ENCODE data around the gene LINC00237.
A peak's percentile ranks its signal among the peaks of the same experiment; 100 is the strongest.

Gene LINC00237

GRCh38 chr20:21048841-21049273 lies 57.3 kb downstream of the LINC00237 start:
- ChIA-PET CTCF (interaction anchor here (0.7 to 4.0 kb wide), 22 partner anchors 9 to 566 kb away, joined by 3 to 31 read pairs (median 5); partner anchors contain the start of gene KIZ), POLR2A (no interaction called here)
- peak; percentile 71 for DNase-seq (ENCODE audit: extremely low spot score)
- TF ChIP-seq, protein P1, sequence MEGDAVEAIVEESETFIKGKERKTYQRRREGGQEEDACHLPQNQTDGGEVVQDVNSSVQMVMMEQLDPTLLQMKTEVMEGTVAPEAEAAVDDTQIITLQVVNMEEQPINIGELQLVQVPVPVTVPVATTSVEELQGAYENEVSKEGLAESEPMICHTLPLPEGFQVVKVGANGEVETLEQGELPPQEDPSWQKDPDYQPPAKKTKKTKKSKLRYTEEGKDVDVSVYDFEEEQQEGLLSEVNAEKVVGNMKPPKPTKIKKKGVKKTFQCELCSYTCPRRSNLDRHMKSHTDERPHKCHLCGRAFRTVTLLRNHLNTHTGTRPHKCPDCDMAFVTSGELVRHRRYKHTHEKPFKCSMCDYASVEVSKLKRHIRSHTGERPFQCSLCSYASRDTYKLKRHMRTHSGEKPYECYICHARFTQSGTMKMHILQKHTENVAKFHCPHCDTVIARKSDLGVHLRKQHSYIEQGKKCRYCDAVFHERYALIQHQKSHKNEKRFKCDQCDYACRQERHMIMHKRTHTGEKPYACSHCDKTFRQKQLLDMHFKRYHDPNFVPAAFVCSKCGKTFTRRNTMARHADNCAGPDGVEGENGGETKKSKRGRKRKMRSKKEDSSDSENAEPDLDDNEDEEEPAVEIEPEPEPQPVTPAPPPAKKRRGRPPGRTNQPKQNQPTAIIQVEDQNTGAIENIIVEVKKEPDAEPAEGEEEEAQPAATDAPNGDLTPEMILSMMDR (IDR thresholded peaks at IDR 0.05; ENCODE audit: control extremely low read depth, extremely low read depth, low read depth, missing control alignments): peak; percentile 77

DNA sequence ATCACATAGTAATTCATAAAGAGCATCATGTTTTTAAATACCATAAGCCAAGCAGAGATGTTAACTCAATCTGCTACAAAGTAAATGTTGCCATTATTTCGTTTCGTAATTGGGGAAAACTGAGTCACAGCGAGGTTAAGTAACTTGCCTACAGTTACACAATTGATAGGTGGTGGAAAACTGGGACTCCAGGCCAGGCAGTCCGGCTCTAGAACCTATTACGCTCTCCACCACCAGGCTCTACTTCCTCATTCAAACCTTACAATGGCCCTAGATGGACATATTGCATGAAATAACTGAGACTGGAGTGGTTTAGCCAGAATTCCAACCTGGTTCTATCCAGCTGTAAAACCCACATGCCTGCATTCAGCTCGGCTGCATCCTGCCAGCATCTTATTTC lies 58.2 kb downstream of the LINC00237 start:
- TF ChIP-seq, protein P1 (IDR thresholded peaks at IDR 0.05; ENCODE audit: control extremely low read depth, extremely low read depth, low read depth, missing control alignments): no peak
- ChIA-PET CTCF (interaction anchor here (0.8 to 4.0 kb wide), 16 partner anchors 10 to 567 kb away, joined by 3 to 31 read pairs (median 6); no protein-coding TSS in a partner anchor), POLR2A (no interaction called here)
- DNase-seq (ENCODE audit: extremely low spot score): no peak

DNA sequence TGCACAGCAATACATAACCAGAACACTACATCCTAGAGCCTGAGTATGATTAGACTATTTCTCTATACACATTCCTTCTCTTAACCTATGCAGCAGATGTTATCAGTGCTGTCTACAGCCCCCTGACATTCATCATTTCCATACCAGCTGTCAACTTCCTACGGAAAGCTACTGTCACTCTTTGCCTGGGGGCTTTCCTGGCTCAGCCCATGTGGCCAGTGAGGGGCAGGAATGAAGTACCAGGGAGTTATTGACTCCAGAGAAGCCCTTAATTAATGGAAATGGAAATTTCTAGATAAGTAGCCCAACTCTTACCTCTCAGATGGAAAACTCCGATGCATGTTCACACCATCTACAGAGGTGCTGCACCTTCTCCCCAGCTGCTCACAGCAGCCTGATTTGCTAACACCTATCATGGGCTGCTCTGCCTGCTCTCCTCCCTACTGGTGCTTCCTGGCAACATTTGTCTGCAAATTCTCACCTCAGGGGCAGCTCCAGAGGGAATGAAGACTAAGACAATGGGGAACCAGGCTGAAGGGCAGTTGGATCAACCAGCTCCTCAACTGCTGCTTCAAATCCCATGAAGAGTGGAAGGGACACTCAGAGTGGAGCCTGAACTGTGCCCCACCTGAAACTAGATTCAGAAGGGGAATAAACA lies 59.6 kb downstream of the LINC00237 start:
- no peak for DNase-seq (ENCODE audit: extremely low spot score)
- ChIA-PET POLR2A (no interaction called here), CTCF (interaction anchor here (0.8 to 4.0 kb wide), 6 partner anchors 10 to 551 kb away, joined by 3 to 31 read pairs (median 14); no protein-coding TSS in a partner anchor)
- TF ChIP-seq, protein P1 (IDR thresholded peaks at IDR 0.05; ENCODE audit: control extremely low read depth, extremely low read depth, low read depth, missing control alignments): no peak
